ENCODE results near the gene BUD31. TPM values are rescaled to one million over a fixed set of nuclear protein-coding genes. Genes with fewer than 3 reads are reported as not detected.

The BUD31 gene
- total and polyA plus RNA-seq, 2 of the 8 experiments (the other 6 are each of a cell fraction or from before 2014, with no cell fraction given): 46.7 to 114 TPM

GRCh38 chr7:99362801-99363200 lies 46.0 kb upstream of the BUD31 start:
- POLR2A ChIA-PET (ENCODE audit: partially characterized antibody): interaction anchor here (0.7 kb wide), 1 partner anchor 33 kb away, joined by 3 read pairs; no protein-coding TSS in a partner anchor
- no peak overlapping the region for H3K14ac ChIP-seq (ENCODE audit: insufficient read length)
- no peaks in the 10 kb centered on the region for H3K79me2 ChIP-seq (ENCODE audit: control insufficient read depth in 1 of 2, insufficient read depth in 2 of 2, low read length in 2 of 2)
- peaks cover 6 to 28% (median 15%) of the 10 kb centered on the region in 4 experiments; a peak in 6 of 8 replicates for H3K36me3 ChIP-seq (ENCODE audit: control insufficient read depth in 2 of 4, insufficient read depth in 4 of 4, low read length in 3 of 4)
- no peaks in the 10 kb centered on the region for H3K9me3 ChIP-seq (ENCODE audit: insufficient read depth in 2 of 2, low read depth in 1 of 2, low read length in 1 of 2)
- H4K91ac ChIP-seq (replicated peaks; ENCODE audit: insufficient read length, low read length): no peak overlapping the region
- H2BK20ac ChIP-seq (ENCODE audit: low read length): no peak overlapping the region
- no peak overlapping the region for H2BK120ac ChIP-seq (replicated peaks; ENCODE audit: low read depth, low read length)
- no peak overlapping the region for H2AFZ ChIP-seq (ENCODE audit: low read length)
- no peak overlapping the region for H4K8ac ChIP-seq (ENCODE audit: extremely low read depth, insufficient read depth, low read length)
- 90% methylated on average over 3 of the region's 3 CpGs; no CpG with 5 or more reads in 1 of the 2 experiments for WGBS, 2 experiments (ENCODE audit: extremely low coverage in 1 of 2, insufficient coverage in 1 of 2, insufficient read length in 1 of 2, insufficient replicate concordance in 2 of 2, low coverage in 1 of 2, low lambda C conversion rate in 2 of 2, missing lambda C conversion rate in 1 of 2)
- H2BK5ac ChIP-seq (ENCODE audit: low read depth, low read length): no peak overlapping the region
- H2AK5ac ChIP-seq (ENCODE audit: low read depth, low read length): no peak overlapping the region
- no peak overlapping the region for H3K18ac ChIP-seq (ENCODE audit: extremely low read depth, low read length)
- no peak overlapping the region for H3K56ac ChIP-seq (replicated peaks; ENCODE audit: insufficient read length, low read depth, low read length)
- no peak overlapping the region for H2BK12ac ChIP-seq (ENCODE audit: low read depth, low read length)
- H3K23ac ChIP-seq (ENCODE audit: insufficient read length): no peak overlapping the region
- no peaks in the 10 kb centered on the region for H3K23me2 ChIP-seq (ENCODE audit: low read depth, low read length)
- no peak for TF ChIP-seq TCF12 (IDR thresholded peaks at IDR 0.05; ENCODE audit: low read depth, low read length)
- TF ChIP-seq KDM4A (IDR thresholded peaks at IDR 0.05; ENCODE audit: low read depth, low read length, severe bottlenecking): no peak
- no peak for TF ChIP-seq SIRT6 (IDR thresholded peaks at IDR 0.05; ENCODE audit: low read length)
- TF ChIP-seq ASH2L (IDR thresholded peaks at IDR 0.05; ENCODE audit: low read length): no peak
- no peak for TF ChIP-seq CTBP2 (IDR thresholded peaks at IDR 0.05; ENCODE audit: borderline replicate concordance, insufficient read depth, insufficient read length, low read length)
- H3K4ac ChIP-seq (replicated peaks; ENCODE audit: insufficient read length, low read depth, low read length): no peak overlapping the region
- peaks cover 0 to 4% of the 10 kb centered on the region in 2 experiments for H4K20me1 ChIP-seq (replicated peaks in 1 of 2; ENCODE audit: control insufficient read depth in 1 of 2, insufficient read depth in 2 of 2, low read length in 2 of 2)
- H3K4me3 ChIP-seq (ENCODE audit: extremely low read depth in 1 of 4, insufficient read depth in 2 of 4, low read depth in 3 of 4, low read length in 4 of 4): no peak overlapping the region
- no peak overlapping the region for H3K4me2 ChIP-seq (ENCODE audit: insufficient read depth in 1 of 2, low read depth in 2 of 2, low read length in 2 of 2)
- no peak overlapping the region for H3K27ac ChIP-seq (ENCODE audit: low read depth, low read length)
- no peak overlapping the region for H2BK15ac ChIP-seq (ENCODE audit: low read length)
- no peaks in the 10 kb centered on the region for H3K79me1 ChIP-seq (ENCODE audit: low read depth, low read length)
- FAIRE-seq (no peak), DNase-seq (ENCODE audit: low read depth in 1 of 2, low spot score in 2 of 2) (no peak)
- CTCF ChIA-PET (ENCODE audit: partially characterized antibody): interaction anchor here (0.6 to 1.5 kb wide), 5 partner anchors 9 to 31 kb away, joined by 3 to 4 read pairs (median 3); no protein-coding TSS in a partner anchor
- H3K9ac ChIP-seq (replicated peaks in 1 of 4; ENCODE audit: extremely low read depth in 1 of 4, low read depth in 3 of 4, low read length in 3 of 4): no peak overlapping the region
- H4K5ac ChIP-seq (ENCODE audit: insufficient read length, low read depth, low read length): no peak overlapping the region
- H3K27me3 ChIP-seq (replicated peaks in 1 of 4; ENCODE audit: control insufficient read depth in 3 of 4, extremely low read depth in 1 of 4, insufficient read depth in 3 of 4, low read length in 3 of 4): no peaks in the 10 kb centered on the region
- peaks cover 0 to 9% (median 5%) of the 10 kb centered on the region in 4 experiments; a peak in 6 of 7 replicates for H3K4me1 ChIP-seq (replicated peaks in 1 of 4; ENCODE audit: control insufficient read depth in 3 of 4, insufficient read depth in 4 of 4, low read length in 3 of 4)
